ENCODE results near the gene NF2.

The NF2 gene

DNA sequence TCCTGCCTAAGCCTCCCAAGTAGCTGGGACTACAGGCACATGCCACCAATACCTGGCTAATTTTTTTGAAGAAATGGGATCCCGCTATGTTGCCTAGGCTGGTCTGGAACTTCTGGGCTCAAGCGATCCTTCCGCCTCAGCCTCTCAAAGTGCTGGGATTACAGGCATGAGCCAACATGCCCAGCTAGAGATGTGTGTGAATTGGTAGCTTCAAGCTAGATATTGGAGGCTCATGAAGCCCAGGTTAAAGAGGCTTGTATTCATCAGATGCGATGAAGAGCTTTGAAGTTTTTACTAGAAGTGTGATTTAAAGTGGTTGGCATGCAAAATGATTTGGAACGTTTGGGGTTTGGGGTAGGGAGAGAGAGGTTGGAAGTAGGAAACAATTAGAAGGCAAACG lies 19.6 kb downstream of the NF2 start:
- Histone ChIP-seq H3K9me3 (ENCODE audit: control insufficient read depth, low read depth, low read length) (no peaks in the 10 kb centered on the region), H3K4me3 (ENCODE audit: low read length) (no peak overlapping the region), H3K27me3 (ENCODE audit: control insufficient read depth, insufficient read depth, low read length) (no peaks in the 10 kb centered on the region), H3K27ac (ENCODE audit: low read length) (no peak overlapping the region), H3K36me3 (ENCODE audit: control insufficient read depth, low read depth, low read length) (no peaks in the 10 kb centered on the region), H3K4me1 (ENCODE audit: control insufficient read depth, low read depth, low read length) (peaks cover 12% of the 10 kb centered on the region), H3K9ac (ENCODE audit: low read length) (no peak overlapping the region)

DNA sequence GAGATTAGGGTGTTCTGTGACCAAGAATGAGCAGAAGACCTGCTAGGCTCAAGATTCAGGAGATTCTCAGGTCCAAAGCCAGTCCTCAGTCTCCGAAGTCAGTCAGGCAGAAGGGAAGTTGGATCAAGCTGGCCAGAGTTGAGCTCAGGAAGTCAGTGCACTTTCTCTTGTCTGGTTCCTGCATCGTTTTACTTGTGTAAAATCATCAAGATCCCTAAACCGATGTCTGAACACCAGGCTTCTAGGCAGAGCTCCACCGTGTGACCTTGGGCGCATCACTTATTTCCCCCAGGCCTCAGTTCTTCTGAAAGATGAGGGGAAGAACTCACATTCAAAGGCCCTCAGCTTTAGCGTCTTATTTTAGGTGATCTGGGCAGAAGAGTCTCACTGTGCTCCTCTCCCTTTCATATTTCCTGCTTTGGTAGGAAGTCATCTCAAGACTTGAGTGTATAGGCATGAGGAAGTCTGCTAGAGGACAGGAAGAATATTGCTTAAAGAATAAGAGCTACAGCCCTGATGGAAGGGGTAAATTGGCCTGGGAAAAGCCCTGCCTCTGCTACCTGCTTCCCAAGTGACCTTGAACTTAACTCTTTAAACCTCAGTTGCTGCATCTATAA lies 20.2 kb downstream of the NF2 start:
- Histone ChIP-seq H3K9ac (ENCODE audit: low read length) (no peak overlapping the region), H3K27me3 (ENCODE audit: control insufficient read depth, insufficient read depth, low read length) (no peaks in the 10 kb centered on the region), H3K36me3 (ENCODE audit: control insufficient read depth, low read depth, low read length) (no peaks in the 10 kb centered on the region), H3K9me3 (ENCODE audit: control insufficient read depth, low read depth, low read length) (no peaks in the 10 kb centered on the region), H3K27ac (ENCODE audit: low read length) (no peak overlapping the region), H3K4me1 (ENCODE audit: control insufficient read depth, low read depth, low read length) (peaks cover 12% of the 10 kb centered on the region), H3K4me3 (ENCODE audit: low read length) (no peak overlapping the region)

DNA sequence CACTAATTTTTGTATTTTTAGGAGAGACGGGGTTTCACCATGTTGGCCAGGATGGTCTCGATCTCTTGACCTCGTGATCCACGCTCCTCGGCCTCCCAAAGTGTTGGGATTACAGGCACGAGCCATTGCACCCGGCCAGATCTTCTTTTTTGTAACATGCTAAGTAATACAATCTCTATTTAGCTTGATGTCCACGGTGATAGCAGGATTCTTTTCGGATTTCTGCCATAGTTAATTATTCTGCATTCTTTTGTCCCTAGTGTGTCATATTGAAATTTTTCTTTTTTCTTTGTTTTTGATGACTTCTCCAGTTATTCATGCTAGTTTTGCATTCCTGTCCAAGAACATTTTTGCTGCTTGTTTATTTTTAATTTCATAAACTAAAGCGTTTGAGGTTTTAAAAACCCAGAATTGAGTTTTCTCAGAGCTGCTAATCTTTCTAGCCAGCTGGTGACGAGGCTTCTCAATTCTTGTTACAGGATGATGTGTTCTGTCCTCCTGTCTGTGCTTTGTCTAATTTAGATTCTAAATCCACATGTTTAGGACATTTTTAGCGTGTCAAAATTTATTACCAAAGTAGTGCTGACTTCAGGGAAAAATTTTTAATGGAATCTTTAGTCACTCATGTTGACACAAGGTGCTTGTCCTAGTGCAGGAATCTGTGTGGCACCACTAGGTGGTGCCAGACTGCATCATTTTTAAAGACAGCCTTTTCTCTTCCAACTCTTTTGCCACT lies 21.8 kb downstream of the NF2 start:
- Histone ChIP-seq H3K36me3 (ENCODE audit: control insufficient read depth, low read depth, low read length) (no peaks in the 10 kb centered on the region), H3K9ac (ENCODE audit: low read length) (no peak overlapping the region), H3K4me1 (ENCODE audit: control insufficient read depth, low read depth, low read length) (peaks cover 12% of the 10 kb centered on the region), H3K4me3 (ENCODE audit: low read length) (no peak overlapping the region), H3K27me3 (ENCODE audit: control insufficient read depth, insufficient read depth, low read length) (no peaks in the 10 kb centered on the region), H3K9me3 (ENCODE audit: control insufficient read depth, low read depth, low read length) (no peaks in the 10 kb centered on the region), H3K27ac (ENCODE audit: low read length) (no peak overlapping the region)

DNA sequence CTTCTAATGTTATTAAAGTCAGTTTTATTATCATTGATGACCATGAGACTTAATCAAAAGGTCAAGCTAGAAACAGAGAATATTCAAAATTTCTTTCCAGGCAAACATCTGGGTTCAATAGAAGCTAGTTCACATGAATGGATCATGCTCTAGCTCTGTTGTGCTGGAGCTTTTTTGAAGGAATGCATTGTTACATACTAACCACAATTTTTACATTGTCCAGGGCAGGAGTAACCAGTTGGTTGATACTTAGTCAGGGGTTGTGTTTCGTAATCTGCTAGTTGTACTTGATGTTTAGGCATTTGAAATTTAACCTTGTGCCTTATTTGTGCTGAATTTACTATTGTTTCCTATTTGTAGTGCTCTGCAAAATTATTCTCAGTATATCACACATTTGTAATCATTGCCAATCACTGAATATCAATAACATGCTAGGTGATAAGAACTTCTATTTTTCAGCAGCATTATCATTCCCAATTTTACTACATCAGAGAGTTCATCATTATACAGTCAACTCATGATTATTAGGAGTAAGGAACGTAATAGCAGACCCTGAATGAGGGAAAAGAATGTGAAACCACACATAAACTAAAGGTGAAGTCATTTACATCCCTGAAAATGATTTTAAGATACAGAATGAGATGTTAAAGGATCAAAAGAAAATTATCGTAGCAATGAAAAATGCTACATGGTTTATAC lies 23.2 kb downstream of the NF2 start:
- H3K9ac ChIP-seq (ENCODE audit: low read length): no peak overlapping the region
- no peak overlapping the region for H3K4me3 ChIP-seq (ENCODE audit: low read length)
- no peaks in the 10 kb centered on the region for H3K36me3 ChIP-seq (ENCODE audit: control insufficient read depth, low read depth, low read length)
- H3K9me3 ChIP-seq (ENCODE audit: control insufficient read depth, low read depth, low read length): no peaks in the 10 kb centered on the region
- H3K4me1 ChIP-seq (ENCODE audit: control insufficient read depth, low read depth, low read length): peaks cover 12% of the 10 kb centered on the region
- no peaks in the 10 kb centered on the region for H3K27me3 ChIP-seq (ENCODE audit: control insufficient read depth, insufficient read depth, low read length)
- H3K27ac ChIP-seq (ENCODE audit: low read length): no peak overlapping the region

DNA sequence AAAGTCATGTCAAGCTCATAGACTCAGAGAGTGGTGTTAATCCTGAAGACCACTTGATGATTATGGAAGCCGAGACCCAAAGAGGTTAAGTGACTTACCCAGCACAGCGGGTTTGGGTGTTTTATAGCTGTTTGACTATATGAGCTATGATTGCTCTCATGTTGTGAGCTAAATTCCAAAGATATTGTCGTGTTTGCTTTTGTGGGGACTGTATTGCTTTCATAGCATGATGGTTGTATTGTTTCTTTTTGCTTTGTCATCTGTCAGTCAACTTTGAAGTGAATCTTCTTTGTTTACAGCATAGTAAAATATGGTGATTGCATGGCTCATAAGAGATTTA lies 23.7 kb downstream of the NF2 start:
- H3K36me3 ChIP-seq (ENCODE audit: control insufficient read depth, low read depth, low read length): no peaks in the 10 kb centered on the region
- H3K9me3 ChIP-seq (ENCODE audit: control insufficient read depth, low read depth, low read length): no peaks in the 10 kb centered on the region
- no peak overlapping the region for H3K9ac ChIP-seq (ENCODE audit: low read length)
- peaks cover 12% of the 10 kb centered on the region for H3K4me1 ChIP-seq (ENCODE audit: control insufficient read depth, low read depth, low read length)
- H3K4me3 ChIP-seq (ENCODE audit: low read length): no peak overlapping the region
- no peak overlapping the region for H3K27ac ChIP-seq (ENCODE audit: low read length)
- no peaks in the 10 kb centered on the region for H3K27me3 ChIP-seq (ENCODE audit: control insufficient read depth, insufficient read depth, low read length)

DNA sequence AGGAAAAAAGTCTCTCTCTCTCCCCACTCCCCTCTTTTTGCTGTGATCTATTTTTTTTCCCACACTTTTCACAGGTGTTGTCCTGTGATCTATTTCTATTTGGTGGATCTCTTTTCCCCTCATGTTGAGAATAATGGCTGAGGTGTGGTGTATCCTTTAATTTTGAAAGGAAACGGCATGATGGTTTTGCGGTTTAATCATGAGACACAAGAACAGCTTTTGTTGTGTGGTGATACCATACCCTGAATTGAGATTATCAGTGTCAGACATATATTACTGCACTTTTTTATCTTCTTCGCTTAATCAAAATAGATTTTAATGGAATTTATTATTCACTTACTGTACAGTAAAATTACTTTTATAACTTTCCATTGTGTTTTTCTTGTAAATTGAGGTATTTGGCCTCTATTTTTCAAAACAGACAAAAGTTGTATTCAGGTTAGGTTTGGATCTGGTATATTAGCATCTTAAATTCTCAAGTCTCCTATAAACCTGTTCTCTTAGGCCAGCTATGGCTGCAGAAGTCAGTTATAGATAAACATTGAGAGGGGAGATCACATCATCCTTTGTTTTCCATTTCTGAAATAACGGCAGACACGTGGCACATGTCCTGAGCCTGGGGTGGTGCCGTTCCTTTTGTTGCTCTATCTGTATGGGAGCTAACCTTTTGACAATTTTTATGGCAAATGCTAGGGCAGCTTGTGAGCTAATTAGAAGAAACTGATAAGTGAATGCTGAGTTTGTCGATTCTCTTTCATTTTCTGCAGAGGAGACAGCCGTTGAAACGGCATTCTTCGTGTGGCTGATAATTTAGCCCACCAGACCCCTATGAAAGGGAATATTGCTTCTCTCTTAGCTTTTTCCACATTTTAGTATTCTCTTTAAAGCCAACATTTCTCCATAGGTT lies 25.8 kb downstream of the NF2 start:
- Histone ChIP-seq H3K4me1 (ENCODE audit: control insufficient read depth, low read depth, low read length) (peaks cover 12% of the 10 kb centered on the region), H3K4me3 (ENCODE audit: low read length) (no peak overlapping the region), H3K36me3 (ENCODE audit: control insufficient read depth, low read depth, low read length) (no peaks in the 10 kb centered on the region), H3K9ac (ENCODE audit: low read length) (no peak overlapping the region), H3K9me3 (ENCODE audit: control insufficient read depth, low read depth, low read length) (no peaks in the 10 kb centered on the region), H3K27ac (ENCODE audit: low read length) (no peak overlapping the region), H3K27me3 (ENCODE audit: control insufficient read depth, insufficient read depth, low read length) (no peaks in the 10 kb centered on the region)

DNA sequence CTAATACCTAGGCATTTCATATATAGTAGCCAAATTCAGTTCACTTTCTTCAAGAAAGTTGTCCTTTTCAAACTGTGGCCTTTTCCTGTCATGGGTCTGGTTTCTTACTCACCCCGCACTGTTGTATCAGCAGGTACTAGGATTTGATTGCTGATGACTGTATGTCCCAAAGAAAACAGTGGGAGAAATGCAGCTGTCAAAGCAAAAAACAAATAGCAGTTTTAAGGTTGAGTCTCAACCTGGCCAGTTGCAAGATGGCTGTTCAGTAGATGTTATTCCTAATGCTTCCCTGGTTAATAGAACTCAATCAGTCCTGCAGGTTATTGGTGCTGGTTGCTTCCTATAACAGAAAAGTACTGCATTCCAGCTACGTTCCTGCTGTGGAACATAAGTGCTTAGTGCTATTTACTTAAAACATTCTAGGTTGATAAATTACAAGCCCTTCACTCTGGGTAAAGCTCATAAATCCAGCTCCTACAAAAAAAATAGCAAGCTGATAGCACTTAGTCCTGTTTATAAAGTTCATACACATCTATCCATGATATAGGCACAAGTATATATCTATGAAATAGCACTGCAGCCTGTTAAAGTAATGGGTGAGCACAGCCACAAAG lies 26.6 kb downstream of the NF2 start:
- no peak overlapping the region for H3K9ac ChIP-seq (ENCODE audit: low read length)
- H3K27me3 ChIP-seq (ENCODE audit: control insufficient read depth, insufficient read depth, low read length): no peaks in the 10 kb centered on the region
- no peaks in the 10 kb centered on the region for H3K36me3 ChIP-seq (ENCODE audit: control insufficient read depth, low read depth, low read length)
- H3K4me1 ChIP-seq (ENCODE audit: control insufficient read depth, low read depth, low read length): peaks cover 12% of the 10 kb centered on the region
- H3K4me3 ChIP-seq (ENCODE audit: low read length): no peak overlapping the region
- no peaks in the 10 kb centered on the region for H3K9me3 ChIP-seq (ENCODE audit: control insufficient read depth, low read depth, low read length)
- H3K27ac ChIP-seq (ENCODE audit: low read length): no peak overlapping the region

DNA sequence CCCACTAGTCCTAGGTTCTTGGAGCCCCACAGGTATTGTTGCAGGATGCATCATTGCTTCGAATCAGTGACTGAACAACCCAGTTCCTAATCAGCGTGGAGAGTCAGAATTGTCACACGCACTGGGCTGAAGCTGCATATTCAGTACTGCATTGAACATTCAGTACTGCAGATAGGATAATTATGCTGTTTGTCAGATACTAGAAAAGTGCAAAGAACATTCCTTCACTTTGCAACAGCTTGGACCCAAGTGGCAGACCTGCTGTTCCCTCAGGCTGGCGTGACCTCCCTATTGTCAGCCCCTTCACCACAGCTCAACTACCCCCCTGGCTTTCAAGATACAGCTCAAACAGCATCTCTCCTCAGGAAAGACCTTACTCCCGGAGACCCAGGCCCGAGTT lies 27.6 kb downstream of the NF2 start:
- no peak overlapping the region for H3K27ac ChIP-seq (ENCODE audit: low read length)
- no peak overlapping the region for H3K4me3 ChIP-seq (ENCODE audit: low read length)

DNA sequence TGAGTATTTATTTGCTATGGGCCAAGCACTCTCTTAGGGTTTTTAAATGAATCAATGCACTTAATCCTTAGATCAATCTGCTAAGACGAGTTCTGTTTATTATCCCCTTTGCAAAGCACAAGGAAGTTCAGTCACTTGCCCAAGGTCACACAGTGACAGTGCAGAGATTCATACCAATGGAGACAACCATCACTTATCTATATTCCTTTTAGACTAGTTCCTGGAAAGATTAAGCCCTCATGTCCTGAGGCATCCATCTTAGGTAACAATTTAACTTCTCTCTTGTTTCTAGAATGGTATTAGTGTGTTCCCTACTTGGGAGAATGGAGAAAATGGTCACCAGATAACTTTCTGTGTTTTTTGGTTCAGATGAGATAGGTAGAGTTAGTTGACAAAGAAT lies 28.3 kb downstream of the NF2 start:
- Histone ChIP-seq H3K9me3 (ENCODE audit: control insufficient read depth, low read depth, low read length) (no peaks in the 10 kb centered on the region), H3K36me3 (ENCODE audit: control insufficient read depth, low read depth, low read length) (no peaks in the 10 kb centered on the region), H3K27ac (ENCODE audit: low read length) (no peak overlapping the region), H3K4me1 (ENCODE audit: control insufficient read depth, low read depth, low read length) (peaks cover 12% of the 10 kb centered on the region), H3K9ac (ENCODE audit: low read length) (no peak overlapping the region), H3K4me3 (ENCODE audit: low read length) (no peak overlapping the region), H3K27me3 (ENCODE audit: control insufficient read depth, insufficient read depth, low read length) (no peaks in the 10 kb centered on the region)

More for the DNA sequence above, 27.6 kb downstream of the NF2 start:
- H3K4me1 ChIP-seq (ENCODE audit: control insufficient read depth, low read depth, low read length): peaks cover 12% of the 10 kb centered on the region
- H3K27me3 ChIP-seq (ENCODE audit: control insufficient read depth, insufficient read depth, low read length): no peaks in the 10 kb centered on the region
- no peaks in the 10 kb centered on the region for H3K9me3 ChIP-seq (ENCODE audit: control insufficient read depth, low read depth, low read length)
- no peak overlapping the region for H3K9ac ChIP-seq (ENCODE audit: low read length)
- no peaks in the 10 kb centered on the region for H3K36me3 ChIP-seq (ENCODE audit: control insufficient read depth, low read depth, low read length)

DNA sequence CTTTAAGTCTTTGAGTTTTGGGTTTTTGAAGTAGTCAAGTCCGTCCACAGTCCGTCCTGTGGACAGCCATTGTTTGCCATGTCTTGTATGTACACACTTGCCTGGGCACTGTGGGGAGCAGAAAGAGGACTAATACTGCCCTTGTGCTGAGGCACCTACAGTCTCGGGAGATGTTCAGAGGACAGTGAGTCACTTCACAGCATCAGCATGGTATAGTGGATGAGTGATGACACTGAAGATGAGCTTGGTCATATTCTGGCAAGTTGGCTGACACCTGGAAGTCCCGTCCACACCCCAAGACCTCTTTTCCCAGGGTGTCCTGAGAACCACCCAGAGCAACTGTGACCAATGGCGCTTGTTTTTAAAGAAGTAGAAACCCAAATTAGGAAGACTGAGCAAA lies 29.2 kb downstream of the NF2 start:
- H3K27ac ChIP-seq (ENCODE audit: low read length): no peak overlapping the region
- no peaks in the 10 kb centered on the region for H3K9me3 ChIP-seq (ENCODE audit: control insufficient read depth, low read depth, low read length)

More for the DNA sequence above, 29.2 kb downstream of the NF2 start:
- H3K4me1 ChIP-seq (ENCODE audit: control insufficient read depth, low read depth, low read length): peaks cover 2% of the 10 kb centered on the region
- H3K4me3 ChIP-seq (ENCODE audit: low read length): no peak overlapping the region
- no peak overlapping the region for H3K9ac ChIP-seq (ENCODE audit: low read length)
- H3K36me3 ChIP-seq (ENCODE audit: control insufficient read depth, low read depth, low read length): no peaks in the 10 kb centered on the region
- no peaks in the 10 kb centered on the region for H3K27me3 ChIP-seq (ENCODE audit: control insufficient read depth, insufficient read depth, low read length)

Measured in iPS-18a (cell line).